Stimulated activated CD4-positive, alpha-beta T cell treated with anti-CD3 and anti-CD28 coated beads, Interleukin-4, amount 100 ng/mL, for 4 hours (primary cell): ENCODE measurements around the gene KRTAP10-3.

ENCODE experiments used
- DNase-seq, 2 experiments: peaks; one replicate each; pipeline ENCODE4 v3.0.0-alpha.2; 2020

KRTAP10-3 gene

GRCh38 chr21:44527156-44527982, 31.2 kb downstream of the KRTAP10-3 start:
- no peak for DNase-seq

GRCh38 chr21:44526096-44526997, 32.2 kb downstream of the KRTAP10-3 start:
- no peak for DNase-seq

GRCh38 chr21:44525391-44526095, 33.1 kb downstream of the KRTAP10-3 start:
- DNase-seq: no peak

GRCh38 chr21:44524414-44525371, 33.9 kb downstream of the KRTAP10-3 start:
- DNase-seq: no peak

GRCh38 chr21:44523567-44524413, 34.8 kb downstream of the KRTAP10-3 start:
- no peak for DNase-seq

GRCh38 chr21:44522753-44523204, 35.8 kb downstream of the KRTAP10-3 start:
- no peak for DNase-seq

- DNase-seq: no peak
Observed at GRCh38 chr21:44521928-44522752, 36.5 kb downstream of the KRTAP10-3 start.

- no peak for DNase-seq
Observed at GRCh38 chr21:44521301-44521927, 37.2 kb downstream of the KRTAP10-3 start.

GRCh38 chr21:44520326-44521300, 38.0 kb downstream of the KRTAP10-3 start:
- no peak for DNase-seq

GRCh38 chr21:44519346-44520325, 39.0 kb downstream of the KRTAP10-3 start:
- no peak for DNase-seq

GRCh38 chr21:44518686-44519085, 39.9 kb downstream of the KRTAP10-3 start:
- no peak for DNase-seq

GRCh38 chr21:44517175-44517899, 41.3 kb downstream of the KRTAP10-3 start:
- DNase-seq: no peak

- DNase-seq: no peak
Observed at GRCh38 chr21:44516828-44517174, 41.8 kb downstream of the KRTAP10-3 start.

GRCh38 chr21:44516342-44516741, 42.3 kb downstream of the KRTAP10-3 start:
- no peak for DNase-seq

- DNase-seq: no peak
Observed at GRCh38 chr21:44515359-44516165, 43.0 kb downstream of the KRTAP10-3 start.
